ENCODE data around the gene RBM27.
"Not testable (repeated sequence)": the region's sequence is repeated elsewhere in the genome, so short reads cannot be mapped to it uniquely, and the experiment has no call there.

The RBM27 gene, protein sequence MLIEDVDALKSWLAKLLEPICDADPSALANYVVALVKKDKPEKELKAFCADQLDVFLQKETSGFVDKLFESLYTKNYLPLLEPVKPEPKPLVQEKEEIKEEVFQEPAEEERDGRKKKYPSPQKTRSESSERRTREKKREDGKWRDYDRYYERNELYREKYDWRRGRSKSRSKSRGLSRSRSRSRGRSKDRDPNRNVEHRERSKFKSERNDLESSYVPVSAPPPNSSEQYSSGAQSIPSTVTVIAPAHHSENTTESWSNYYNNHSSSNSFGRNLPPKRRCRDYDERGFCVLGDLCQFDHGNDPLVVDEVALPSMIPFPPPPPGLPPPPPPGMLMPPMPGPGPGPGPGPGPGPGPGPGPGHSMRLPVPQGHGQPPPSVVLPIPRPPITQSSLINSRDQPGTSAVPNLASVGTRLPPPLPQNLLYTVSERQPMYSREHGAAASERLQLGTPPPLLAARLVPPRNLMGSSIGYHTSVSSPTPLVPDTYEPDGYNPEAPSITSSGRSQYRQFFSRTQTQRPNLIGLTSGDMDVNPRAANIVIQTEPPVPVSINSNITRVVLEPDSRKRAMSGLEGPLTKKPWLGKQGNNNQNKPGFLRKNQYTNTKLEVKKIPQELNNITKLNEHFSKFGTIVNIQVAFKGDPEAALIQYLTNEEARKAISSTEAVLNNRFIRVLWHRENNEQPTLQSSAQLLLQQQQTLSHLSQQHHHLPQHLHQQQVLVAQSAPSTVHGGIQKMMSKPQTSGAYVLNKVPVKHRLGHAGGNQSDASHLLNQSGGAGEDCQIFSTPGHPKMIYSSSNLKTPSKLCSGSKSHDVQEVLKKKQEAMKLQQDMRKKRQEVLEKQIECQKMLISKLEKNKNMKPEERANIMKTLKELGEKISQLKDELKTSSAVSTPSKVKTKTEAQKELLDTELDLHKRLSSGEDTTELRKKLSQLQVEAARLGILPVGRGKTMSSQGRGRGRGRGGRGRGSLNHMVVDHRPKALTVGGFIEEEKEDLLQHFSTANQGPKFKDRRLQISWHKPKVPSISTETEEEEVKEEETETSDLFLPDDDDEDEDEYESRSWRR

GRCh38 chr5:146203011-146203871 lies at the start of gene RBM27:
Gene RBM27 (plus strand): TSS chr5:146203605. CDS start chr5:146203766, 161 bp downstream.
- DNase-seq, result peak; percentile 97 to 98 (median 97)

DNA sequence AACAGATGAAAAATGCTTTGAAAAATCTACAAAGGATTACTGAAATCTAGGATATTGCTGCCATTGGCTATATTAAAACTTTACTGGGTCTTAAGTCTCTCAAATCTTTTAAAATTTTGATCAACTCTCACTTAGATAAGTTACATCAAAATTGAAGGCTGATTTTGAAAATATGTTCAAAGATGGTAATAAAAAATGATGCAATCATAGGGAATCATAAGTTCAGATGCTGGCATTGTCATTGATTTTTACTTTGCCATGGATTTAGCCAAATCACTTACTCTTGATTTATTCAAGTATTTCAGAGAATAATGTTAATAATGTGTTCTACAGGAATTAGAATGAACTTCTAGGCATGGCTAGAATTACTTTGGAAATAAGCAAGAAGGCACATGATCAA lies 45.1 kb upstream of the RBM27 start:
- no peak for DNase-seq

GRCh38 chr5:146164382-146164781 lies 39.0 kb upstream of the RBM27 start:
- DNase-seq, result no peak

- DNase-seq, result no peak
These were observed 37.9 kb upstream of the RBM27 start for GRCh38 chr5:146165460-146165859.

- DNase-seq, result no peak
These were observed 37.5 kb upstream of the RBM27 start for GRCh38 chr5:146165903-146166302.

DNA sequence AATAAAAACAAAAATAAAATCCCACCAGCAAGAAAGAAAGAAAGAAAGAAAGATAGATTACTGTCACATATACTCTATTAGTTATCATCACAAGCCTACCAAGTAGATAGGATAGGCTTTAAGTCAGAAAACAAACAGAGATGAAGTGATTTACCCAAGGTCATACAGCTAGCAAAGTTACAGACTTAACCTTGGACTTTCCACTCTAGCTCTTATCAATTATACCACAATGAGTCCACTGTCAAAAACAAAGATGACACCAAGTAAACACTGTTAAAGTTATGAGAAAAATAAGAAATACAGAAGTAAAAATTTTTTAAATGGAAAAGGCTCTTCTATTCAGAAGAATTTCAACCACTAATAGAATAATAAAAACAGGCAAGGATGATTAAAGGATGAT lies 34.3 kb upstream of the RBM27 start:
- no peak for DNase-seq

DNA sequence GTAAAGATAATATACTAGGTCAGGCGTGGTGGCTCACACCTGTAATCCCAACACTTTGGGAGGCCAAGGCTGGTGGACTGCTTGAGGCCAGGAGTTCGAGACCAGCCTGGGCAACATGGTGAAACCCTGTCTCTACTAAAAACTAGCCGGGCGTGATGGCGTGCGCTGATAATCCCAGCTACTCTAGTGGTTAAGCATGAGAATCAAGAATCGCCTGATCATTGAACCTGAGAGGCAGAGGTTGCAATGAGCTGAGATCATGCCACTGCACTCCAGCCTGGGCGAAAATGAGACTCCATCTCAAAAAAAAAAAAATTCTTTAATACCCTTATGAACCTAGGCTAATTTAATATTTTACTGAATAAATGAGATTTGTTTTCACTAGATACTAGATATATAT lies 30.4 kb upstream of the RBM27 start:
- DNase-seq, result not testable (repeated sequence)

- DNase-seq, result no peak
These were observed 29.8 kb upstream of the RBM27 start for GRCh38 chr5:146173597-146173996.

- DNase-seq, result no peak
These were observed 26.6 kb upstream of the RBM27 start for GRCh38 chr5:146176805-146177204.

DNA sequence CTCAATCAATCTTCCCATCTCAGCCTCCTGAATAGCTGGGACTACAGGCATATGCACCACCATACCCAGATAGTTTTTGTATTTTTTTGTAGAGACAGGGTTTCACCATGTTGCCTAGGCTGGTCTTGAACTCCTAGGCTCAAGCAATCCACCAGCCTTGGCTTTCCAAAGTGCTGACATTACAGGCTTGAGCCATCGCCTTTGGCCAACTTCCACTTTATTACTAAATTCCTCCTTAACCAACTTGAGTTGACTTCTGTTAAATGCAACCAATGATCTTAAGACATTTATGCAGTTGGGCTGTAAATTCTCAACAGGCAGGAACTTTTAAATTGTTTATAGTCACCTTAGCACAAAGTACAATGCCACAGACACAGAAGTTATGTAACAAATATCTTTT lies 23.7 kb upstream of the RBM27 start:
- DNase-seq, result peak in 2 of 3 donors; percentile 12 to 21

DNA sequence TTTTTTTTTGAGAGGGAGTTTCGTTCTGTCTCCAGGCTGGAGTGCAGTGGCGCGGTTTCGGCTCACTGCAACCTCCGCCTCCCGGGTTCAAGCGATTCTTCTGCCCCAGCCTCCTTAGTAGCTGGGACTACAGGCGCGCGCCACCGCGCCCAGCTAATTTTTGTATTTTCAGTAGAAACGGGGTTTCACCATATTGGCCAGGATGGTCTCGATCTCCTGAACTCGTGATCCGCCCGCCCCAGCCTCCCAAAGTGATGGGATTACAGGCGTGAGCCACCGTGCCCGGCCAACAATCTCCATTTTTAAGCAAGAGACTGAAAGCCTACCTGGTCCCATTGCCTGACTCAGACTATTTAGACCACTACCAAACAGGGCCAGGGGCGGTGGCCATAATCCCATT lies 20.0 kb upstream of the RBM27 start:
- DNase-seq, result not testable (repeated sequence)

GRCh38 chr5:146185161-146185560 lies 18.2 kb upstream of the RBM27 start:
- peak in 1 of 3 donors; percentile 6 for DNase-seq

GRCh38 chr5:146188358-146188757 lies 15.0 kb upstream of the RBM27 start:
- DNase-seq, result no peak

GRCh38 chr5:146192571-146193043 lies 10.8 kb upstream of the RBM27 start:
- no peak for DNase-seq

DNA sequence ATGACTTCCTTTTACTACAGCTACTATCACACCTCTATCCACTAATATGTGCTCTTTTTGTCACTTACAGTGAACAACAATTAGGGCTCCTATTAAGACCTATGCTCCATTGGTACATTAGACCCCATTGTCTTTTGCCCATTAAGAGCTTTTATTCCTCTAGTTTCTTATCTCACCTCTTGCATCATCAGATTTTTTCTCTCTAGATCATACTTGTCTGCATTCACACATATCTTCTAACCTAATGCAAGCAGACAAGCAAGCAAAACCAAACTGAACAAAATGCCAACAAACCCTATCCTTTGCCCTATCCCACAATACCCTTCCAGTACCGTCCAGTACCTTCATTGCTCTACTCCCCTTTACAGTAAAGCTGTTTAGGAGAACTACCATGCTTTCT lies 10.1 kb upstream of the RBM27 start:
- DNase-seq, result no peak

DNA sequence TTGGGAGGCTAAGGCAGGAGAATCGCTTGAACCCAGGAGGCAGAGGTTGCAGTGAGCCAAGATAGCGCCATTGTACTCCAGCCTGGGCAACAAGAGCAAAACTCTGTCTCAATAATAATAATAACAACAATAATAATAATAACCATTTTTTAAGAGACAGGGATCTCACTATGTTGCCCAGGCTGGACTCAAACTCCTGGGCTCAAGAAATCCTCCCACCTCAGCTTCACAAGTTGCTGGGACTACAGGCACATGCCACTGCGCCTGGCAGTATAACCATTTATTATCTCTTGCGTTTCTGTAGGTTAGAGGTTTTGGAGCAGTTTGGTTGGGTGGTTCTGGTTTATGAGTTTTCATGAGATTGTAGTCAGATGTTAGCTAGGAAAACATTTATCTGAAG lies 8.4 kb upstream of the RBM27 start:
- not testable (repeated sequence) for DNase-seq

- DNase-seq, result no peak
These were observed 6.9 kb upstream of the RBM27 start for GRCh38 chr5:146196459-146197048.

DNA sequence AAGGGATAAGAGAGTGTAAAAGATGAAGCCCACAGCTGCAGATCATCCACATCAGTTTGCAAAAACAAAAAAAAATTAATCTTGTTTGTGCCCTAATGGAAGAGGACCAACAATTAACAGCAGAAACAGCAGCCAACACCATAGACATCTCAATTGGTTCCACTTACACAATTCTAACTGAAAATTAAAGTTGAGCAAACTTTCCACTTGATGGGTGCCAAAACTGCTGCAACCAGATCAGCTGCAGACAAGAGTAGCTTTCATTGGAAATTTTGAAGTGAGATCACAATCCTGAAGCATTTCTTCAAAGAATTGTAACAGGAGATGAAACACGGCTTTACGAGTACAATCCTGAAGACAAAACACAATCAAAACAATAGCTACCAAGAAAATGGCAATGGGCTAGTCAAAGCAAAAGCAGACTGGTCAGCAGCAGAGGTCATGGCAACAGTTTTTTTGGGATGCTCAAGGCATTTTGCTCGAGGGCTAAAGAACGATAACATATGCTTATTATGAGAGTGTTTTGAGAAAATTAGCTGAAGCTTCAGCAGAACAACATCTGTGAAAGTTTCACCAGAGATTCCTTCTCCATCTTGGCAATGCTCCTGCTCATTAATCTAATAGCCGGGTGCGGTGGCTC lies 4.1 kb upstream of the RBM27 start:
- no peak for DNase-seq

DNA sequence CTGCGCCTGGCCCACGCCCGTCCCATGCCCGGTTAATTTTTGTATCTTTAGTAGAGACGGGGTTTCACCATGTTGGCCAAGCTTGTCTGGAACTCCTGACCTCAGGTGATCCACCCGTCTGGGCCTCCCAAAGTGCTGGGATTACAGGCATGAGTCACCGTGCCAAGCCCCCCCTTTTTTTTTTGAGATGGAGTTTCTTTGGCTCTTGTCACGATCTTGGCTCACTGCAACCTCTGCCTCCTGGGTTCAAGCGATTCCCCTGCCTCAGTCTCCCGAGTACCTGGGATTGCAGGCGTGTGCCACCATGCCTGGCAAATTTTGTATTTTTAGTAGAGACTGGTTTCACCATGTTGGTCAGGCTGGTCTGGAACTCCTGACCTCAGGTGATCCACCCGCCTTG lies 1.6 kb upstream of the RBM27 start:
- DNase-seq, result not testable (repeated sequence)

DNA sequence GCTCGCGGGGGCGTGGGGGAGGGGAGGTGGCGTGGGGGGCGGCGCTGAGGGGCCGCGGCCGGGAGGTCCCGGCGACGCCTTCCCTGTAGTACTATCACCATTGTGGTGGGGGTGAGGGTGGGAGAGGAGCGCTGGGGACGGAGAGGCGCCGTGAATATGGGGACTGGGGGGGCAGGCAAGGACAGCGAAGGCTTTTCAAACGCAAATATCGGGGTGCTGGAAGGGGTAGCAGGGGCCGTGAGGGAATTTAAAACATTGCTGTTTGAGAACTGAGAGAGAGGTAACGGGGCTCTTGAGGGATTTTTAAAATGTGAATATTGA lies 427 bp downstream of the RBM27 start:
- no peak for DNase-seq

DNA sequence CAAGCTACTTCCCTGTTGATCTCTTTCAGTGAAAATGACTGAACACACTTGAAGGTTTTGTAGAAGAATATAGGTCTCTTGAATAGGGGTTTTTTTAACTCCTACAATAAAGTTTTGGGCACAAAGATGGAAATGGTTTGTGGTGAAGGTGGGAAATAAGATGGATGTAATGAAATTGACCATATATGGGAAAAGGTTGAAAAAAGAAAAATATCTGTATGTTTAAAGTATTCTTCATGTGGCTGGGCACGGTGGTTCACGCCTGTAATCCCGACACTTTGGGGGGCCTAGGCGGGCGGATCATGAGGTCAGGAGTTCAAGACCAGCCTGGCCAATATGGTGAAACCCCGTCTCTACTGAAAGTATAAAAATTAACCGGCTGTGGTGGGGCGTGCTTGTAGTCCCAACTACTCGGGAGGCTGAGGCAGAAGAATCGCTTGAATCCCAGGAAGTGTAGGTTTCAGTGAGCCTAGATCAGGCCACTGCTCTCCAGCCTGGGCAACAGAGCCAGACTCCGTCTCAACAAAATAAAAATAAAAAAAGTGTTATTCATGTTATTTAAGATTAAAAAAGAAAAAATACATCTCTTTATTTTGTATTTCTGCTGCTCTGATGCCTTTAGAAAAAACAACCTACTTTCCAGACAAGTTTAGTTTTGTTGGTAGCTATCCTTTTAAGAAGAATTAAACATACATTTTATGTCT lies 2.2 kb downstream of the RBM27 start:
- no peak for DNase-seq

All from suppressor macrophage treated with lipopolysaccharide for 1 hour (primary cell).